Measurements from ENCODE around the gene C2CD4D.
"Not testable (repeated sequence)": the region's sequence is repeated elsewhere in the genome, so short reads cannot be mapped to it uniquely, and the experiment has no call there.

C2CD4D gene

GRCh38 chr1:151855933-151856332, 16.3 kb upstream of the C2CD4D start:
- H4K20me1 ChIP-seq (ENCODE audit: insufficient read depth, low read length) = no peaks in the 10 kb centered on the region
- TF ChIP-seq CTCF (IDR thresholded peaks at IDR 0.05; ENCODE audit: low read length) = no peak
- no peak for TF ChIP-seq EZH2 (optimal IDR thresholded peaks at IDR 0.05; ENCODE audit: low read depth, low read length)
- no peak for TF ChIP-seq EZH2phosphoT487 (IDR thresholded peaks at IDR 0.05; ENCODE audit: low read length)
- H3K9me2 ChIP-seq (replicated peaks; ENCODE audit: insufficient read depth, low read length) = no peaks in the 10 kb centered on the region
- H3K27me3 ChIP-seq (replicated peaks; ENCODE audit: insufficient read depth, low read length) = no peaks in the 10 kb centered on the region
- no peak overlapping the region for H3K4me3 ChIP-seq (ENCODE audit: low read length)
- no peak overlapping the region for H3K9ac ChIP-seq (ENCODE audit: low read length)
- no peaks in the 10 kb centered on the region for H3K36me3 ChIP-seq (replicated peaks; ENCODE audit: insufficient read depth, low read length)
- no peaks in the 10 kb centered on the region for H3F3A ChIP-seq (ENCODE audit: insufficient read depth, low read length)
- H3K9me3 ChIP-seq (replicated peaks; ENCODE audit: insufficient read depth, low read length) = no peaks in the 10 kb centered on the region
- no peak overlapping the region for H3K27ac ChIP-seq (ENCODE audit: low read length)
- H3K79me2 ChIP-seq (ENCODE audit: low read length) = no peaks in the 10 kb centered on the region
- no peak for DNase-seq
- no peaks in the 10 kb centered on the region for H3K4me1 ChIP-seq (ENCODE audit: low read length)
- no peak overlapping the region for H2AFZ ChIP-seq (ENCODE audit: low read length)
- no peak overlapping the region for H3K4me2 ChIP-seq (ENCODE audit: low read depth, low read length)

- H3K4me3 ChIP-seq (ENCODE audit: low read length); H2AFZ ChIP-seq (ENCODE audit: low read length); H4K20me1 ChIP-seq (ENCODE audit: insufficient read depth, low read length); H3K9ac ChIP-seq (ENCODE audit: low read length); H3K4me1 ChIP-seq (ENCODE audit: low read length); H3K79me2 ChIP-seq (ENCODE audit: low read length); H3F3A ChIP-seq (ENCODE audit: insufficient read depth, low read length); H3K27ac ChIP-seq (ENCODE audit: low read length); DNase-seq; H3K4me2 ChIP-seq (ENCODE audit: low read depth, low read length); H3K9me3 ChIP-seq (replicated peaks; ENCODE audit: insufficient read depth, low read length); H3K27me3 ChIP-seq (replicated peaks; ENCODE audit: insufficient read depth, low read length); H3K9me2 ChIP-seq (replicated peaks; ENCODE audit: insufficient read depth, low read length); H3K36me3 ChIP-seq (replicated peaks; ENCODE audit: insufficient read depth, low read length): not testable (repeated sequence)
Observed at GRCh38 chr1:151855516-151855915, 15.9 kb upstream of the C2CD4D start.

- no peak for DNase-seq
- Histone ChIP-seq H2AFZ (ENCODE audit: low read length) (no peak overlapping the region), H3K27me3 (replicated peaks; ENCODE audit: insufficient read depth, low read length) (no peaks in the 10 kb centered on the region), H3K4me3 (ENCODE audit: low read length) (no peak overlapping the region), H3K36me3 (replicated peaks; ENCODE audit: insufficient read depth, low read length) (no peaks in the 10 kb centered on the region), H4K20me1 (ENCODE audit: insufficient read depth, low read length) (no peaks in the 10 kb centered on the region), H3K4me2 (ENCODE audit: low read depth, low read length) (no peak overlapping the region), H3K79me2 (ENCODE audit: low read length) (no peaks in the 10 kb centered on the region), H3K4me1 (ENCODE audit: low read length) (no peaks in the 10 kb centered on the region), H3K9me3 (replicated peaks; ENCODE audit: insufficient read depth, low read length) (no peaks in the 10 kb centered on the region), H3K27ac (ENCODE audit: low read length) (no peak overlapping the region), H3F3A (ENCODE audit: insufficient read depth, low read length) (no peaks in the 10 kb centered on the region), H3K9ac (ENCODE audit: low read length) (no peak overlapping the region), H3K9me2 (replicated peaks; ENCODE audit: insufficient read depth, low read length) (no peaks in the 10 kb centered on the region)
- TF ChIP-seq EZH2phosphoT487 (IDR thresholded peaks at IDR 0.05; ENCODE audit: low read length) (no peak), EZH2 (optimal IDR thresholded peaks at IDR 0.05; ENCODE audit: low read depth, low read length) (no peak), CTCF (IDR thresholded peaks at IDR 0.05; ENCODE audit: low read length) (no peak)
Observed at GRCh38 chr1:151854658-151855057, 15.0 kb upstream of the C2CD4D start.

GRCh38 chr1:151853411-151853943, 13.9 kb upstream of the C2CD4D start, which contains the start of gene THEM5:
TSS of gene THEM5 (minus strand) at chr1:151853712. CDS start at chr1:151853565, 147 bp downstream.
- Histone ChIP-seq H3K9me2 (replicated peaks; ENCODE audit: insufficient read depth, low read length) (no peaks in the 10 kb centered on the region), H3K27me3 (replicated peaks; ENCODE audit: insufficient read depth, low read length) (no peaks in the 10 kb centered on the region)
- TF ChIP-seq EZH2phosphoT487 (IDR thresholded peaks at IDR 0.05; ENCODE audit: low read length) (no peak), CTCF (IDR thresholded peaks at IDR 0.05; ENCODE audit: low read length) (no peak), EZH2 (optimal IDR thresholded peaks at IDR 0.05; ENCODE audit: low read depth, low read length) (no peak)

More at GRCh38 chr1:151853411-151853943, 13.9 kb upstream of the C2CD4D start, which contains the start of gene THEM5:
- Histone ChIP-seq H3K4me3 (ENCODE audit: low read length) (no peak within 1 kb of the TSS), H3K4me2 (ENCODE audit: low read depth, low read length) (no peak within 1 kb of the TSS), H3K4me1 (ENCODE audit: low read length) (no peaks in the 10 kb centered on the region), H3K27ac (ENCODE audit: low read length) (no peak within 1 kb of the TSS), H2AFZ (ENCODE audit: low read length) (no peak within 1 kb of the TSS), H3K79me2 (ENCODE audit: low read length) (no peaks in the 10 kb centered on the region), H3F3A (ENCODE audit: insufficient read depth, low read length) (no peaks in the 10 kb centered on the region), H4K20me1 (ENCODE audit: insufficient read depth, low read length) (no peaks in the 10 kb centered on the region), H3K9me3 (replicated peaks; ENCODE audit: insufficient read depth, low read length) (no peaks in the 10 kb centered on the region), H3K9ac (ENCODE audit: low read length) (no peak within 1 kb of the TSS), H3K36me3 (replicated peaks; ENCODE audit: insufficient read depth, low read length) (no peaks in the 10 kb centered on the region)
- no peak for DNase-seq

Data from MM.1S (cell line).